Neural cell (in vitro differentiated cells): ENCODE measurements around the gene ERFL. TPM values are rescaled to one million over a fixed set of nuclear protein-coding genes. Genes with fewer than 3 reads are reported as not detected.

Experiments used
- H2AFZ ChIP-seq: fragments of 200-600, 300-800 bp; sonication (generic), shearing (Covaris generic); 2 replicates; pipeline ENCODE4 v1.6.0; 2014; ENCODE audit warnings: low read depth, mild to moderate bottlenecking, antibody characterized with exemption, low read length, moderate library complexity
- H3F3A ChIP-seq: fragments of 200-600 bp; shearing (Covaris generic); 2 replicates; pipeline ENCODE4 v1.6.1; 2016; ENCODE audit warnings: mild to moderate bottlenecking, moderate library complexity, mixed read lengths, antibody characterized with exemption, low read length; ENCODE audit not compliant: insufficient read depth, poor library complexity, severe bottlenecking
- H3K27ac ChIP-seq: fragments of 200-600, 300-800 bp; sonication (generic), shearing (Covaris generic); 2 replicates; pipeline ENCODE4 v1.5.1; 2014; ENCODE audit warnings: mild to moderate bottlenecking, low read length, moderate library complexity
- H3K27me3 ChIP-seq: fragments of 300-800, 200-600 bp; sonication (generic), shearing (Covaris generic); 2 replicates; pipeline ENCODE4 v1.6.0; 2014; ENCODE audit warnings: mild to moderate bottlenecking, low read depth, low read length, moderate library complexity; ENCODE audit not compliant: insufficient read depth
- H3K36me3 ChIP-seq: fragments of 300-800, 200-600 bp; sonication (generic), shearing (Covaris generic); 2 replicates; pipeline ENCODE4 v1.5.1; 2014; ENCODE audit warnings: mild to moderate bottlenecking, antibody characterized with exemption, low read length, moderate library complexity; ENCODE audit not compliant: insufficient read depth
- H3K4me2 ChIP-seq: fragments of 300-800, 200-600 bp; sonication (generic), shearing (Covaris generic); 2 replicates; pipeline ENCODE4 v1.6.0; 2014; ENCODE audit warnings: mild to moderate bottlenecking, low read length
- H3K4me3 ChIP-seq: fragments of 300-800, 200-600 bp; sonication (generic), shearing (Covaris generic); 2 replicates; pipeline ENCODE4 v1.5.1; 2014; ENCODE audit warnings: mild to moderate bottlenecking, low read length, moderate library complexity
- H3K79me2 ChIP-seq: fragments of 200-600 bp; shearing (Covaris generic); replicated peaks from 2 replicates; pipeline ENCODE4 v1.6.0; 2014; ENCODE audit warnings: mild to moderate bottlenecking, low read length, moderate library complexity; ENCODE audit not compliant: insufficient read depth
- H3K9ac ChIP-seq: fragments of 300-800, 200-600 bp; sonication (generic), shearing (Covaris generic); 2 replicates; pipeline ENCODE4 v1.6.1; 2016; ENCODE audit warnings: mild to moderate bottlenecking, low read length, mixed read lengths
- H3K9me2 ChIP-seq: fragments of 200-600 bp; shearing (Covaris generic); 2 replicates; pipeline ENCODE4 v1.6.1; 2016; ENCODE audit warnings: mild to moderate bottlenecking, low read length, mixed read lengths; ENCODE audit not compliant: insufficient read depth
- H3K9me3 ChIP-seq: fragments of 200-600, 300-800 bp; sonication (generic), shearing (Covaris generic); 2 replicates; pipeline ENCODE4 v1.6.1; 2016; ENCODE audit warnings: mild to moderate bottlenecking, mixed run types, low read length, moderate library complexity, mixed read lengths
- H4K20me1 ChIP-seq: fragments of 200-600 bp; shearing (Covaris generic); 2 replicates; pipeline ENCODE4 v1.6.1; 2016; ENCODE audit warnings: mild to moderate bottlenecking, mixed run types; ENCODE audit not compliant: insufficient read depth
- CTCF ChIP-seq: fragments of 450-650 bp; IDR thresholded peaks from 2 replicates; pipeline ENCODE4 v1.5.1; 2014; ENCODE audit warnings: antibody characterized with exemption, mild to moderate bottlenecking, moderate library complexity; ENCODE audit not compliant: poor library complexity, severe bottlenecking
- EP300 ChIP-seq: fragments of 450-650 bp; conservative IDR thresholded peaks from 2 replicates; pipeline ENCODE4 v1.6.1; 2014; ENCODE audit warnings: antibody characterized with exemption, mild to moderate bottlenecking, moderate library complexity; ENCODE audit not compliant: poor library complexity, severe bottlenecking
- EZH2 ChIP-seq: fragments of 200-600, 300-800 bp; shearing (Covaris generic), sonication (generic); IDR thresholded peaks from 2 replicates; pipeline ENCODE4 v1.6.1; 2014; ENCODE audit warnings: antibody characterized with exemption, low read length, borderline replicate concordance, mild to moderate bottlenecking; ENCODE audit not compliant: insufficient read depth, poor library complexity, severe bottlenecking
- MXI1 ChIP-seq: fragments of 450-650 bp; conservative IDR thresholded peaks from 2 replicates; pipeline ENCODE4 v1.6.1; 2014; ENCODE audit warnings: antibody characterized with exemption, mild to moderate bottlenecking; ENCODE audit not compliant: poor library complexity, severe bottlenecking
- POLR2AphosphoS5 ChIP-seq: IDR thresholded peaks from 2 replicates; pipeline ENCODE4 v1.6.1; 2012
- RAD21 ChIP-seq: fragments of 450-650 bp; conservative IDR thresholded peaks from 2 replicates; pipeline ENCODE4 v1.6.1; 2014; ENCODE audit warnings: antibody characterized with exemption, mild to moderate bottlenecking, moderate library complexity
- REST ChIP-seq: IDR thresholded peaks from 2 replicates; pipeline ENCODE4 v1.6.1; 2012; ENCODE audit warnings: borderline replicate concordance
- SMC3 ChIP-seq: fragments of 450-650 bp; conservative IDR thresholded peaks from 2 replicates; pipeline ENCODE4 v1.6.1; 2014; ENCODE audit warnings: antibody characterized with exemption, mild to moderate bottlenecking, moderate library complexity; ENCODE audit not compliant: poor library complexity
- TAF1 ChIP-seq: IDR thresholded peaks from 2 replicates; pipeline ENCODE4 v1.6.1; 2012; ENCODE audit warnings: low read depth
- polyA plus RNA-seq: library from polyadenylated mRNA; depleted of rRNA; stranded (reverse); fragments of >200 nt; gene quantifications from 2 replicates; pipeline ENCODE4 v1.2.3, GENCODE V29; 2014

Gene ERFL
- polyA plus RNA-seq, 1 donor from 2014 or later, result 0.31 TPM

GRCh38 chr19:41910240-41910991 is 17.8 kb downstream of the ERFL start:
- H3K9me3 ChIP-seq, result no peaks in the 10 kb centered on the region
- H3K4me2 ChIP-seq, result no peak overlapping the region
- H3K36me3 ChIP-seq, result no peaks in the 10 kb centered on the region
- no peak overlapping the region for H3K9ac ChIP-seq
- no peak overlapping the region for H3K4me3 ChIP-seq
- H3F3A ChIP-seq, result no peaks in the 10 kb centered on the region
- no peak overlapping the region for H3K27ac ChIP-seq
- H3K79me2 ChIP-seq, result no peaks in the 10 kb centered on the region
- peaks cover 48% of the 10 kb centered on the region for H3K27me3 ChIP-seq
- H4K20me1 ChIP-seq, result no peaks in the 10 kb centered on the region
- no peak for TF ChIP-seq TAF1
- no peak for TF ChIP-seq EZH2
- no peak for TF ChIP-seq REST
- no peak for TF ChIP-seq EP300
- no peak for TF ChIP-seq POLR2AphosphoS5
- H3K9me2 ChIP-seq, result no peaks in the 10 kb centered on the region
- no peak overlapping the region for H2AFZ ChIP-seq

GRCh38 chr19:41909706-41910105 is 18.5 kb downstream of the ERFL start:
- Histone ChIP-seq H3K9me2 (no peaks in the 10 kb centered on the region), H3K9ac (no peak overlapping the region), H3K4me3 (no peak overlapping the region), H3K4me2 (no peak overlapping the region), H3K9me3 (no peaks in the 10 kb centered on the region), H3F3A (no peaks in the 10 kb centered on the region), H3K36me3 (no peaks in the 10 kb centered on the region), H3K79me2 (no peaks in the 10 kb centered on the region), H4K20me1 (no peaks in the 10 kb centered on the region), H2AFZ (no peak overlapping the region), H3K27me3 (peaks cover 41% of the 10 kb centered on the region), H3K27ac (no peak overlapping the region)
- TF ChIP-seq EZH2 (no peak), POLR2AphosphoS5 (no peak), SMC3 (no peak), CTCF (no peak), EP300 (no peak), MXI1 (no peak), REST (no peak), RAD21 (no peak), TAF1 (no peak)
